Fibroblast of peridontal ligament (primary cell): ENCODE measurements around the gene PNPT1.
"Not testable (repeated sequence)": the region's sequence is repeated elsewhere in the genome, so short reads cannot be mapped to it uniquely, and the experiment has no call there.

Source experiments
- DNase-seq: peaks from one replicate; pipeline ENCODE4 v3.0.0-alpha.2; 2010; ENCODE audit errors: extremely low read depth

Gene PNPT1

GRCh38 chr2:55693181-55694125, at the start of gene PNPT1:
Gene PNPT1 (minus strand): TSS chr2:55693844. CDS start chr2:55693823, 21 bp downstream.
- DNase-seq = peak; percentile 94

GRCh38 chr2:55742996-55743395, 49.4 kb upstream of the PNPT1 start:
- DNase-seq = no peak

- DNase-seq = not testable (repeated sequence)
Measured at GRCh38 chr2:55736019-55736536, 42.4 kb upstream of the PNPT1 start.

- DNase-seq = no peak
Measured at GRCh38 chr2:55734726-55735125, 41.1 kb upstream of the PNPT1 start.

- peak; percentile 49 for DNase-seq
Measured at GRCh38 chr2:55733335-55733734, 39.7 kb upstream of the PNPT1 start.

GRCh38 chr2:55732854-55733253, 39.2 kb upstream of the PNPT1 start:
- DNase-seq = peak; percentile 68

- peak; percentile 7 for DNase-seq
Measured at GRCh38 chr2:55729136-55729685, 35.6 kb upstream of the PNPT1 start.

- no peak for DNase-seq
Measured at GRCh38 chr2:55721596-55722215, 28.1 kb upstream of the PNPT1 start.

- DNase-seq = no peak
Measured at GRCh38 chr2:55720417-55720816, 26.8 kb upstream of the PNPT1 start.

- DNase-seq = no peak
Measured at GRCh38 chr2:55719852-55720251, 26.2 kb upstream of the PNPT1 start.

GRCh38 chr2:55718165-55719008, 24.7 kb upstream of the PNPT1 start:
- peak; percentile 83 for DNase-seq

- DNase-seq = no peak
Measured at GRCh38 chr2:55715626-55716025, 22.0 kb upstream of the PNPT1 start.

GRCh38 chr2:55715178-55715577, 21.5 kb upstream of the PNPT1 start:
- not testable (repeated sequence) for DNase-seq

GRCh38 chr2:55712477-55713060, 18.9 kb upstream of the PNPT1 start:
- no peak for DNase-seq

GRCh38 chr2:55710025-55710424, 16.4 kb upstream of the PNPT1 start:
- no peak for DNase-seq

GRCh38 chr2:55707751-55708150, 14.1 kb upstream of the PNPT1 start:
- DNase-seq = no peak

- not testable (repeated sequence) for DNase-seq
Measured at GRCh38 chr2:55706258-55706657, 12.6 kb upstream of the PNPT1 start.

GRCh38 chr2:55705027-55705653, 11.5 kb upstream of the PNPT1 start:
- no peak for DNase-seq

GRCh38 chr2:55703350-55703749, 9.7 kb upstream of the PNPT1 start:
- no peak for DNase-seq

GRCh38 chr2:55692740-55693139, 904 bp downstream of the PNPT1 start:
- not testable (repeated sequence) for DNase-seq

GRCh38 chr2:55672630-55673029, 21.0 kb downstream of the PNPT1 start:
- peak; percentile 78 for DNase-seq
